Astrocyte of the hippocampus (primary cell): ENCODE results near the gene RAI1.

Experiments used
- DNase-seq: peaks from one replicate; pipeline ENCODE4 v3.0.0; 2011; ENCODE audit warnings: low read depth, low spot score

RAI1 gene

GRCh38 chr17:17813055-17813724, 131.9 kb downstream of the RAI1 start:
- no peak for DNase-seq

GRCh38 chr17:17813725-17814095, 132.5 kb downstream of the RAI1 start:
- no peak for DNase-seq

- no peak for DNase-seq
Measured at GRCh38 chr17:17814162-17815061, 133.2 kb downstream of the RAI1 start.

DNA sequence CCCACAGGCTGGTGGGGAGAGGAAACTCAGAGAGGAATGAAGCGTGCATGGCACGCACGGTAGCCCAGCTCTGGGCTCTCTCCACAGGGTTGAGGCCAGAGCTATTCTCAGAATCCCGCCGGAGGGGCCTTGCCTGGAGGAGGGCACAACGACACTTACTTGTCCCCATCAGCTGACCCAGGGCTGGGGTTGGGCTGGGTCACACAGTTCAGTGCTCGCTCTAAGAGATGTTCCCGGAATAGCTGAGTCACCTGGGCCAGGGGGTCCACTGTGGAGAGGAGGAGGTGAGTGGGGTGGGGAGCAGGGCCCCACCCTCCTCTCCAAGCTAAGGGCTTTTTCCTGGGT, 133.8 kb downstream of the RAI1 start:
- DNase-seq, result no peak

- no peak for DNase-seq
Measured at GRCh38 chr17:17815436-17816200, 134.4 kb downstream of the RAI1 start.

- no peak for DNase-seq
Measured at GRCh38 chr17:17816240-17816814, 135.1 kb downstream of the RAI1 start.

GRCh38 chr17:17816831-17817551, 135.7 kb downstream of the RAI1 start:
- DNase-seq, result no peak

GRCh38 chr17:17817552-17817947, 136.3 kb downstream of the RAI1 start:
- DNase-seq, result no peak

DNA sequence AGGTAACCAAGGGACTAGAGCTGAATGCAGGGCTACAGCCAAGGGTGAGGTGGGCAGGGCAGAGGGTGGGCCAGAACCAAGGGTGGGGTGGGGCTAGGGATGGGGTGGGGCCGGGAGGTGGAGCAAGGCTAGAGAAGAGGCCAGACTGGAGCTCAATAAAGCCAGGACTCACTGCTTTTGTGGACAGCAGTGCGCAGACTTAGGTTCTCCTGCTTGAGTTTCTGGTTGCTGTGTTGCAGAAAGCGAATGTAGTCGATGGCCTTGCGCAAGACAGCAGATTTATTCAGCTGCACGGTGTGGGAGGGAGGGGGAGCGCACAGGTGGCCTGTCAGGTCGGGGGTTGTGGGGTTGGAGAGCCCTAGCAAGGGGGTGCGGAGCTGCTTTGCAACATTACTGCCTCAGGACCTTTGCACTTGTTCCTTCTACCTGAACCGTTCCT, 136.8 kb downstream of the RAI1 start:
- DNase-seq, result peak; percentile 61

DNA sequence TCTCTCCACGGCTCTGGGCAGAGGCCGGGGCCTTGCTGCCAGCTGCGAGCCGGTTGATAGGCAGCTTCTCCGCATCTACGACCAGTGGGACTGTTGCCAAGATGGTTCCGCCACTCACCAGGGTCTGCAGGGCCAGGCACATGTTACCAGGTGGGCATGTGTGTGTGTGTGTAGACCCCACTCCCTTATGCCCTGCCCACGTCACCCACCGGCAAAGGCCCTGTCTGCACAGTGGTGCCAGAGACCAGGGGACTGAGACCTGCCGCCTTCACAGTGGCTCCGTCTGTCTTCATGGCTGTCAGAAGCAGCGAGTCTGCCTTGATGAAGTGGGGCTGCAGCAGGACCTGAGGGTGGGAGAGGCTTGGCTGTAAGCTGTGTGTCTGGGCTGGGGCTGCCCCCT, 137.9 kb downstream of the RAI1 start:
- DNase-seq, result no peak

DNA sequence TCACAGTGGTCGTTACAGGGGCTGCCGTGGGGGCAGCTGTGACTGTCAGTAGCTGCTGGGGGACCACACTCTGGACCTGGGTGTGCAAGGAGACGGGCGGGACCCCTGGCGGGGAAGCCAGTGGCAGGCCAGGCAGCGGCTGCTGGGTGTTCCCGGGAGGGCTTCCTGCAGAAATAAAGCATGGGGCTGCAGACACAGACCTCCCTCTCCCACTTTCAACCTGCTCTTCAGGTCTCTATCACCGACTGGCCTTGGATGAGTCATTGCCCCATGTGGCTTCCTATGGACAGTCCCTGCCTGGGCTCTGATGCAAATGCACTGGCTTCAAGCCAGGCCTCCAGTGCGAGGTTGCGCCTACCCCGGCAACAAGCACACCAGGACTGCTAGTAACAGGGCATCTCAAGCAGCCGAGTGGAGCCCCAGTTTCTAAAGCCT, 138.3 kb downstream of the RAI1 start:
- peak; percentile 94 for DNase-seq

- DNase-seq, result no peak
Measured at GRCh38 chr17:17820046-17820445, 138.8 kb downstream of the RAI1 start.

DNA sequence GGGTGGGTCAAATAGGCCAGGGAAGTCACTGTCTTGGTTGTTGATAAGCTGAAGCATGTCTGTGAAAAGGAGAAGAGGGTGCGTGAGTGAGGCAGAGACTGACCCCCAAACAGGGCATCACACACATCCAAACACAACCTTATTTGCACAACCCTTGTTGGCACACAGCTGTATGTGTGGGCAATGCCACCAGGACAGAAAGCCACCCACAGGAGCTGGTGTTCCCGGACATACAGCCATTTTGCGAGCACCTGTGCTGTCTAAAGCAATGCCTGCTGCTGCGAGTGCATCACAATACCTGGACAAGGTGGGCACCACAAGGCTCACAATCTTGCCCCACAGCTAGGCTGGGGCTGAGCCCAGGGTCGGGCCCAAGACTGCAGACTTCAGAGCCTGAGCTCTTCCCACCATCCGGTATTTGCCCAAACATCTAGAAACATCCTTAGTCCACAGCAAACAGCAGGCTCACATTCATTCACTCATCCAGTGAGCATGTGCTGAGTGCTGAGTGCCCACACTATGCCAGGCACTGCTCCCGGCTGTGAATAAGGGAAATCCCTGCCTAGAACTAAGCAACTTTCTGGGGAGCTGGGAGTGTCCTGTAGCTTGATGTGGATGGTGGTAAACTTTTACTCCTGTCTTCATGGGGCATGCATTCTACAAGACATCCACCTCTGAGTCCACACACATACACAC, 139.4 kb downstream of the RAI1 start:
- DNase-seq, result no peak

DNA sequence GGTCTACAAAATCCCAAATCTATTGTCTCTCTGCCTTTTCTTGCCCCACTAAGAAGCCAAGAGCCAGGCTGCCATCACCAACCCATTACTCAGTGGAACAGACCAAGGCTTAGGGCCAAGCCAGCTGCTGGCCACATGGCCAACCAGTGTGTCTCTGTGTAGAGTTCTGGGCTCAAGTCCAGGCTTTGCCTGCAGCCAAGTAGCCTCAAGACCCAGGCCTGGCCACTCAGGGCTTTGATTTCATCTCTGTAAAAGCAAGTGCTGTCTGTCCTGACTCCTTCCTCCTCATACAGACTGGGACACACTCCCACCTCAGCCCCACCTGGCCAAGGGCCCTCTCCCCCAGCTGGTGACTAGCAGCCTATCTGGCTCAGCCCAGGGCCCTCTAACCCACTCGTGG, 140.9 kb downstream of the RAI1 start:
- DNase-seq, result peak; percentile 72

GRCh38 chr17:17822616-17823015, 141.4 kb downstream of the RAI1 start:
- no peak for DNase-seq

DNA sequence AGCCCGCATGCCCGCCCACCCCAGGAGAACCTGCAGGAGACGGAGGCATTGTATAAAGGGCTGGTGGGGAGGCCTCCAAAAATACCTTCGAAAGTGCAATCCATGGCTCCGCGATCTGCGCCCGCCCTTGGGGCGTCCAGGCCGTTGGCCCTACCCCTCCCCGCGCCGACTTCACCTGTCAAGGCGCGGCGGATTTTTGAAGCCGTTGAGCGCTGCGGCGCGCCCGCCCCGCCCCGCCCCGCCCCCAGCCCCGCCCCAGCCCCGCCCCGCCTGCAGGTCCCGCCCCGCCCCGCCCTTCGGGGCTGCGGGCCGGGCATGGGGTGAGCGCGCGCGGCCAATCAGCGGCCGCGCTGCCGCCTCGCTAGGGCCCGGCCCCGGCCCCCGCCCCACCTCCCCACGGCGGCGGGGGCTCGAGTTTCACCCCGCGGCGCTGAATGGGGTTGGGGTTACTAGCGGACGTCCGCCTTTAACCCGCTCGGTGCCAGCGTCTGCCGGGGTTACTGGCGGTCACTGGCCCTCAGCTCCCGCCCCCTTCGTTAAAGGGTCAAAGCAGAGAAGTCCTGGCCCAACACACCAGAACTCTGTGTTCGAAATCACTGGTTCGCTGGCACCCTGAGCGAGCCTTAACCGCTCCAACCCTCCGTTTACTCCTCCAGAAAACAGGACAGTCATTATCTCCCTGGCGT, 142.3 kb downstream of the RAI1 start:
- peak; percentile 92 for DNase-seq

DNA sequence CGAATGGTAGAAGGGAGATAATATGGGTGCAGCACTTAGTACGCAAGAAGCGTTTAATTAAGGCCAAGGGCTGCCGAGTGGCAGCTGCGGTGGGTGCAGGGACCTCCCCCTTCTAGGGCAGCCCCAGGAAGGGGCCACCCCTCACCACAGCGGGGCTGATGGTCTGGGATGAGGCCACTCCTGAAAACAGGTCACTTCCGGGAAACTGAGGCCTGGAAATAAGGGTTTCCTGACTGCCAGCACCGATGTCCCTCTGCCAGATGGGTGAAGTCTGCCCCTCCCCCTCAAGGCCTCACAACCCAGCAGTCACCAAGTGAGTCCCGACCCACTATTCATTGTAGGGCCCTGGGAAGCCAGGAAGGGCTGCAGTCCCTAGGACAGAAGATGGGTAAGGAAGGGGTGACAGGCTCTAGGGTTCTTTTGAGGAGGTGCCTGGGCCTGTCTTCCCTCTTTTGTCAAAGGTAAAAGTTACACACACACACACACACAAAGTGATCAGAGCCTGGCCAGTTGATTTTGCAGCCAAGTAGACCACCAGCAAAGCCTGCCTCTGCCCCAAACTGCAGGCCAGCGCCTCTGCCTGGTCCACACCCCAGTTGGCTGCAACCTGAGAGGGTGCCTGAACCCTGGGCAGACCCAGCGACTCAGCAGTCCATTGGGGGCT, 143.0 kb downstream of the RAI1 start:
- peak; percentile 40 for DNase-seq

GRCh38 chr17:17824783-17825614, 143.7 kb downstream of the RAI1 start:
- DNase-seq, result no peak

- DNase-seq, result no peak
Measured at GRCh38 chr17:17826342-17826713, 145.1 kb downstream of the RAI1 start.
